GM12872 (cell line): ENCODE results near the gene SLC38A5.
A peak's percentile ranks its signal among the peaks of the same experiment; 100 is the strongest.

Source experiments
- CTCF ChIP-seq: IDR thresholded peaks from 3 replicates; pipeline ENCODE4 v1.5.1; 2011; ENCODE audit warnings: low read depth, mild to moderate bottlenecking, low read length, moderate library complexity; ENCODE audit not compliant: insufficient read depth

Gene SLC38A5

GRCh38 chrX:48467281-48467761, 2.7 kb downstream of the SLC38A5 start:
- no peak for TF ChIP-seq CTCF

- peak; percentile 59 for TF ChIP-seq CTCF
These were observed 3.4 kb downstream of the SLC38A5 start for GRCh38 chrX:48466696-48467095.

- TF ChIP-seq CTCF: no peak
These were observed 4.6 kb downstream of the SLC38A5 start for GRCh38 chrX:48465336-48465933.

- no peak for TF ChIP-seq CTCF
These were observed 8.2 kb downstream of the SLC38A5 start for GRCh38 chrX:48461830-48462229.

- no peak for TF ChIP-seq CTCF
These were observed 9.5 kb downstream of the SLC38A5 start for GRCh38 chrX:48460606-48461005.

- no peak for TF ChIP-seq CTCF
These were observed 10.0 kb downstream of the SLC38A5 start for GRCh38 chrX:48460031-48460430.

GRCh38 chrX:48459483-48459882, 10.6 kb downstream of the SLC38A5 start:
- TF ChIP-seq CTCF: no peak
